ENCODE results near the gene CCDC88C.
"Not testable (repeated sequence)": the region's sequence is repeated elsewhere in the genome, so short reads cannot be mapped to it uniquely, and the experiment has no call there.

The CCDC88C gene

DNA sequence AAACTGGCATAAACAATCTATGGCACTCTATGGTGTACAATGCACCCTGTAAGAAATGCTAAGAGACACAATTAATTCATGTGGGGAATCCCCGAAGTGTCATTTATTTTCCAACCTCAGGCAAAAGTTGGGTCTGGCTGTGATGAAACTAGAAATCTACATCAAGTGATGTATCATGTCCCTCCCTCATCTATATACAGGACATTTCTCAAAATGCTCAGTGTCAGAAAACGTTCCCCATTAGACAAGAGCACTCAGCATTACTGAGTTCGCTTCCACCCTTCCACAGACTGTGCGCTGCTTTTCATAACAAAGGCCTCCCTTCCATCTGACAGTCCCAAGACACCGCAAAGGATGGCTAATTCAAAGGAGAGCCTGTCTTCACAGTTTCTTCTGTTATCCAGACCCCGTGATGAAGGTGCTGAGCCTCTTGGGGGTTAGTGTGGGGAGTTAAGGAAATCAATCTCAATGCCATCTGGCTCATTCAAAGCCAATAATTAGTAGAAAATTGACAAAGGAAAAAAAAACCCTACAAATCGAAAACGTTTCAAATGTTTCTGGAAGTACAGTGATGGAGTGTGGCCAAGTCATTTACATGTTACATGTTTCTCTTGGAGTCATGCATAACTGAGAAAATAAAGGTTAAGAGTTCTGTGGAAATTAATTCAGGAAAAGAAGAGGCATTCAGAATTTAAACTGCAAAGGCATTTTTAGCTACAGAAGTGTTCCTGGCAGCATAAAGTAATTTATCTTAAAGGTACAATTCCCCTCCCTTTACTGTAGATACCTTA, 7.5 kb downstream of the CCDC88C start:
- no peak for TF ChIP-seq POLR2A (IDR thresholded peaks at IDR 0.05; ENCODE audit: low read length)
- no peak for TF ChIP-seq GATA1 (IDR thresholded peaks at IDR 0.05; ENCODE audit: low read depth, low read length)
- no peak for DNase-seq

DNA sequence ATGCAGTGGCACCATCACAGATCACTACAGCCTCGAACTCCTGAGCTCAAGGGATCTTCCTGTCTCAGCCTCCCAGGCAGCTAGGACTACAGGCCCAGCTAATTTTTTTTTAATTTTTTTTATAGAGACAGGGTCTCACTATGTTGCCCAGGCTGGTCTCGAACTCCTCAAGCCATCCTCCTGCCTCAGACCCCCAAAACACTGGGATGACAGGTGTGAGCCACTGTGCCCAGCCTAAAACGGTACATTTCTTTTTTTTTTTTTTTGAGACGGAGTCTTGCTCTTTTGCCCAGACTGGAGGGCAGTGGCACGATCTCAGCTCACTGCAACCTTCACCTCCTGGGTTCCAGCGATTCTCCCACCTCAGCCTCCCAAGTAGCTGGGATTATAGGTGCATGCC, 8.4 kb downstream of the CCDC88C start:
- DNase-seq: not testable (repeated sequence)

DNA sequence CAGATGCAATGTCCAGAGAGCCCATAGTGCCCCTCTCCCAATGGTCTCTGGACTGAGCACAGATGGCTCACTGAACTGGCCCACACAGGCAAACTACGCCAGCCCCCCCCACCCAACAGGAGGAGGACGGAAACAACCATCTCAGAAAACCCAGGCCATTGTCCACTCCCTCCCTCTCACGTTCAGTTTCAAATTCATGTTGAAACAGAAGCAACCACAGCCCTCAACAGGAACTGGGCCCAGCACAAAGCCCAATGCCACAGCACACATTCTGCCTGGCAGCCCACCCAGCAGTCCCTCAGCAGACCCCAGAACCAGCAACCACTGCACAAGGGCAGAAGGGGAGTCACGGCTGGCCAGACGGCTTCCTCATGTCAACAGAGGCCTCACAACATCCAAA, 10.6 kb downstream of the CCDC88C start:
- DNase-seq: no peak
- TF ChIP-seq GATA1 (IDR thresholded peaks at IDR 0.05; ENCODE audit: low read depth, low read length) (no peak), POLR2A (IDR thresholded peaks at IDR 0.05; ENCODE audit: low read length) (no peak)

DNA sequence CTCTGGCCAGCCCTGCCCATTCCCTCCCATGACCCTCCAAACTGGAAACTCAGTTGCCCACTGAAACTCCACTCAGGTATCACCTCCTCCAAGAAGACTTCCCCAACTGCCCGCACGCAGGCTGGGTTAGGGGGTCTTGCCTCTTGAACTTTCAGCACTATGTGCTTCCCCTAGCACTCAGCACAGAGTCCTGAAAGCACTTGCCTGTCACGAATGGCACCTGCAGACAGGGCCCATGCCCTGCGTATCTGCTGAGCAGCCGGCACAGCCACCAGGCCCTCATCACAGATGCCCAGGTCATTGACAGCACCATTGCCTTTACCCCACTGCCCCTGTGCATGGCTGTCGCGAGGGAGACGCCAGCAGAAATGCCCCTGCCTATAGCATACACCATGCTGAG, 11.2 kb downstream of the CCDC88C start:
- TF ChIP-seq POLR2A (IDR thresholded peaks at IDR 0.05; ENCODE audit: low read length): no peak
- TF ChIP-seq GATA1 (IDR thresholded peaks at IDR 0.05; ENCODE audit: low read depth, low read length): no peak
- DNase-seq: no peak

DNA sequence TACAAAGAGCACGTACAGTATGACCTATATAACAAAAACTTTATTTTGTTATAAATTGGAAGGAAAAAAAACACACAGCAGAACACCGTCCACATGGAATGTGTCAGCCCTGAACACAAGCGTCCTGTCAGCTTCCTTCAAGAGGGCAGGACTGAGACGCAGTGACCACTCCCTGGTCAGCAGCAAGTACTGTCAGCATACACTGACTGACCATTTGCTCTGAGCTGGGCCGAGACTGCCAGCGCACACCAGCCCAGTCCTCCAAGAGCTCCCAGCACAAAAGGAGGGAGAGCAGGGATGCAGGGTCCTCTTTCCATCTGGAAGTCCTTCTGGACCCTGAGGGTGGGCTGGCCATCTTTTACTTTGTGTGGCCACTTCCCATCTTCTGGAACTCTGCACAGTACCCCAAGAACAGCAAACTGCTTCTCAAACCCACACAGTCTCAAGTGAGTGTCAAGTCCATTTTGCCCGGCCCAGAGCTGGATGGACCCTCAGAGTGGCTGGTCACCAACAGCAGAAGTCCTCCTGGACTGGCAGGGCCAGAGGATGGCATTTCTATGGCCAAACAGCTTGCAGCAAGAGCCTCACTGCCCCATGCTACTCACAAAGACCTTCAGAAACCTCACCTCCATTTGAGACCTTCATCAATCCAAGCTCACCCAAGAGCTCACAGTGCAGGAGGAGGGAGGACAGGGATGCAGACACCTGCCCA, 11.7 kb downstream of the CCDC88C start:
- TF ChIP-seq GATA1 (IDR thresholded peaks at IDR 0.05; ENCODE audit: low read depth, low read length) (no peak), POLR2A (IDR thresholded peaks at IDR 0.05; ENCODE audit: low read length) (no peak)
- DNase-seq: no peak

DNA sequence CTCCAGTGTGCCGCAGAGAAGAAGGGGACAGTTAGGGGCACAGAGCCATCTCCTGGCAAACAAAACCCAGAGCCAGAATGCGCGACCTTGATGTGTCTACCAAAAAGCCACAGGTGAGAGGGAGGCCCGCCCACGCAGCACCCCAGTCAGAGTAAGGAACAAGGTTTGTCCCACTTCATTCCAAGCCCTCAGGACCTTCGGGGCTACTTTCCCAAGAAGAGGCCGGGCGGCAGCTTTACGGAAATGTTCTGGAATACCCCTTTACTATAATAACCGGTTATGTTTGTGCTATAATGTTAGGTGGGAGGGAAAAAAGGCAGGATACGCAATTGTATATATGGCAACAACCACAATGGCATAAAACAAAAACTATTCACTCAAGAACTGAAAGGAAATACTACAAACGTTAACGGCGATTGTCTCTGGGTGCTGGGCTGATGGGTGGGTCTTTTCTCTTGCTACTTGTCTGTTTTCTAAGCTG, 12.3 kb downstream of the CCDC88C start:
- TF ChIP-seq POLR2A (IDR thresholded peaks at IDR 0.05; ENCODE audit: low read length) (no peak), GATA1 (IDR thresholded peaks at IDR 0.05; ENCODE audit: low read depth, low read length) (no peak)

DNA sequence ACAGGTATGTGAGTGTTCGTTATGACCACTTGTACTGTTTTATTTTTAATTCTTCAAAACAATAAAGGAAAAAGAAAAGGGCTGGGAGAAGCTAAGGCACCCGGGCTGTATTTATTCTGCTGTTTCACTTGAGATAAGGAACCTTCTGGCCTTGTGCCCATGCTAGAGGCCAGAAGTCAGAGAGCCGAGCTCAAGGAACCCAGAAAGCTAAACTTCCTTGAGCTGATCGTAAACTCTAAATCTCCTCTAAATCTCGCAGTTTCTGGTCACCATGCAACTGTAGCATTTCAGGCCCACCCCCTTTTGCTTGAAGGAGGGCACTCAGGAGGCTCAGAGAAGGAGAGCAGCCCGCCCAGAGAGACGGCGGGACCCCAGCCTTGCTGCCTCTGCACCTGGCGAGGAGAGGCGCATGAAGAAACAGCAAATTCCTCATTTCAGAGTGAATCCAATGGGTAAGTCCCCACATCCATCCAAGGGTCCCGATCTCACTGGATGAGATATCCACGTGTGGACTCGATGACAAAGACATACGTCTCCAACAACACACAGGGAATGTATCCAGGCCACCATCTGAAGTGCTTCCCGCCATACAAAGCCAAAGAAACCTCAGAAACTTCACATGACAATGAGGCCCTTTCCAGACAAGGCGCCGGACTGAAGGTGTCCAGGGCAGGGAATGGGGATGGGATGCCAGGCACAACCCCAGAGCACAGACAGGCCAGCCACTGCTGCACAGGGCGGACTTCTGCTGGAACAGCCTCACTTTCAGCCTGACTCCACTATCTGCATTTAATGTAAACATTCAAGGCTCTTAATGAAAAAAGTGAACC, 14.6 kb downstream of the CCDC88C start:
- peak; percentile 92 to 96 for DNase-seq
- TF ChIP-seq POLR2A (IDR thresholded peaks at IDR 0.05; ENCODE audit: low read length) (peak; percentile 47), GATA1 (IDR thresholded peaks at IDR 0.05; ENCODE audit: low read depth, low read length) (no peak)

More for the DNA sequence above, 12.3 kb downstream of the CCDC88C start:
- DNase-seq: no peak

DNA sequence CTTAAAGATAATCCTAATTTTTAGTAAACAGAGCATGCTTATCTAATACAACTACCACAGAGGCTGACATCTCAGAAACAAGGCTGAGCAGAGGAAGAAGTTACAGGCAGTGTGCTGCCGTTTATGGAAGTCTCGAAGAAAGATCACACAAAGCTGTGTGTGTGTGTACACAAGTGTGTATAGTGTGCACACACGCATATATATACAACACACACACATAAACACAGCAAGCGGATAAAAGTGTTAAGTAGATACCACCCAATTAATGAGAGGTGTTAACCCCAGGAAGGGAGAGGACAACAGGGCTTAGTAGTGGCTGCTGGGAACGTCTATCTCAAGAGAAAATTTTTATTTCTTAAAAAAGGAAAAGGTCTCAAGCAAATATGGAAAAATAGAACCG, 15.3 kb downstream of the CCDC88C start:
- peak; percentile 86 to 87 for DNase-seq
- no peak for TF ChIP-seq POLR2A (IDR thresholded peaks at IDR 0.05; ENCODE audit: low read length)
- TF ChIP-seq GATA1 (IDR thresholded peaks at IDR 0.05; ENCODE audit: low read depth, low read length): no peak

DNA sequence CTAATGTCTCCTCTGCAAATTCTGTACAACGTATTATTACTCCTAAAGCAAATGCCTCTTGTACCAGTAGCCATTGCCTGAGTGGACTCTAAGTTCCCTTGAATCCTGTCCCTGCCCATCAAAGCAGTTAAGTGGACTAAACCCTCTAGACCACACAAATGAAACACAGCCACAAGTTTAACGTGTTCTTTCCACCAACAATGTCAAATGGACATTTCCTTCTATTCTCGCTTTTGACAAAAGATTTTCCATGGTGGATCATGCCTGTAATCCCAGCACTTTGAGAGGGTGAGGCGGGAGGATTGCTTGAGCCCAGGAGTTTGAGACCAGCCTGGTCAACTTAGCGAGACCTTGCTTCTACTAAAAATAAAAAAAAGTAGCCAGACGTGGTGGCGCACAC, 15.9 kb downstream of the CCDC88C start:
- TF ChIP-seq GATA1 (IDR thresholded peaks at IDR 0.05; ENCODE audit: low read depth, low read length): no peak
- no peak for TF ChIP-seq POLR2A (IDR thresholded peaks at IDR 0.05; ENCODE audit: low read length)
- no peak for DNase-seq

DNA sequence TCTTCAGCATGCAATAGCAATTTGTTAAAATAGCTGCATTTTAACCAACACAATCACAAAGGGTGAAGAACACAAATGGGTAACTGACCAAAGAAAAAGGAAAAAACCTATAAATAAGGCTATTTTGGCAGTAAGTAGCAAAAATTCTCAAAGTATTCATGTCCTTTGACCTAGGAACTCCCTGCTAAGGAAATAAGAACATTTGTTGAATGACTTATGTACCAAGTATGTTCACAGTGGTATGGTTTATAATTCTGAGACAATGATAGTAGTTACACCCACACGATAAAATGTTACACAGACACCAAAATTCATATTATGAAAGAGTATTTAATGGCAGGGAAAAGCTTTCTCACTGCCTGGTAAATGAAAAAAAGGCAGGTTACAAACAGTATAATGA, 16.9 kb downstream of the CCDC88C start:
- no peak for DNase-seq
- no peak for TF ChIP-seq GATA1 (IDR thresholded peaks at IDR 0.05; ENCODE audit: low read depth, low read length)
- no peak for TF ChIP-seq POLR2A (IDR thresholded peaks at IDR 0.05; ENCODE audit: low read length)

DNA sequence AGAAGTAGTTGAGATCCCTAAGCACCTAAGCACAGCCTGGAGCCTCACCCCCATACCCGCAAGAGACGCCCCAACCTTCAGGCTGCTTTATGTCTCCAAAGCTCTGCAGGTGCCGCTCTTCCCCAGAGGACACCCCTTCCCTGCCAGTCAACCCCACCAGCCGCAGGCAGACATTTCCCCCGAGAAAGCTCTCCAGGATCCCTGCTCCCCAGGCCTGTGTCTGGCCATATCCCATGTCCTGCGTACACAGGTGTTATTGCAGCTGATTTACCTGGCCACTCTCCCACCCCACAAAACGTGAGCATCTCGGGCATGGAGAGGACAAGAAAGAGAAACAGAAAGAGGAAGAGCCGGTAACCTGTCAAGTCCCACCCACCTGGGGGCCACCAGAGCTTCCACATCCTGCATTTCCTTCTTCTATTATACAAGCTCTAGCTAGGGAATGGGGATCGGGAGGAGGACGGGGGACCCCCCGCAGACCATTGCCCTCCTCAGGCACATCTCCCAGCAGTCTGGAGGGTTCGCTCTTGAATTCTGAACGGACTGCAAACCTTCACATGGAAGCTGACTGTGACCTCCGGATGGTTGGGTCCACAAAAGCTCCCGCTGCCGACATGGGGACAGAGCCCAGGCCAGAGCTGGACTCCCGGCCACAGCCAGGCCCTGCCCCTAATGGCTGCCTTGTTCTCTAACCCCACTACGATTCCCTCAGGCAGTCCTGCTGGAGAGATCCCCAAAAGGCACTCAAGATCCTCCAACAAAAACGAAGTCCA, 17.6 kb downstream of the CCDC88C start:
- TF ChIP-seq GATA1 (IDR thresholded peaks at IDR 0.05; ENCODE audit: low read depth, low read length) (no peak), POLR2A (IDR thresholded peaks at IDR 0.05; ENCODE audit: low read length) (no peak)
- DNase-seq: peak; percentile 27 to 34

DNA sequence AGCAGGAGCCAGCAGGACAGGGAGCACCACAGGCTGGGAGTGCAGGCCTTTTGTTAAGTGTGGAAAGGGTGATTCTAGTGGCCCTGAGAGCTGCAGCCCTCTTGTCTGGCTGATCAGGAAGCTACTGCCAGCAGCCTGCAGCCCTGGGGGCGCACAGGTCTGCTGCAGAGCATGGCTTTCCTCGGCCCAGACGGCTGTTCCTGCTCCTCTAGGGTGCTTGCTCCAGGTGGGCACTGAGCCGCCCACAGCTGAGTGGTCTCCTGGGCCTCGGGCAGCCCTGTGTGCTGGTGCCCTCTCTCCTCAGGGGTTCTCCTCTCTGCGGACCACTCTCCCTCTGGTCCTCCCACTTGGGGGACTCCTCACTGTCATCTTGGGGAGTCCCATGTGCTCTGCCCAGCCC, 18.9 kb downstream of the CCDC88C start:
- TF ChIP-seq POLR2A (IDR thresholded peaks at IDR 0.05; ENCODE audit: low read length) (no peak), GATA1 (IDR thresholded peaks at IDR 0.05; ENCODE audit: low read depth, low read length) (no peak)
- DNase-seq: peak; percentile 12 to 33

DNA sequence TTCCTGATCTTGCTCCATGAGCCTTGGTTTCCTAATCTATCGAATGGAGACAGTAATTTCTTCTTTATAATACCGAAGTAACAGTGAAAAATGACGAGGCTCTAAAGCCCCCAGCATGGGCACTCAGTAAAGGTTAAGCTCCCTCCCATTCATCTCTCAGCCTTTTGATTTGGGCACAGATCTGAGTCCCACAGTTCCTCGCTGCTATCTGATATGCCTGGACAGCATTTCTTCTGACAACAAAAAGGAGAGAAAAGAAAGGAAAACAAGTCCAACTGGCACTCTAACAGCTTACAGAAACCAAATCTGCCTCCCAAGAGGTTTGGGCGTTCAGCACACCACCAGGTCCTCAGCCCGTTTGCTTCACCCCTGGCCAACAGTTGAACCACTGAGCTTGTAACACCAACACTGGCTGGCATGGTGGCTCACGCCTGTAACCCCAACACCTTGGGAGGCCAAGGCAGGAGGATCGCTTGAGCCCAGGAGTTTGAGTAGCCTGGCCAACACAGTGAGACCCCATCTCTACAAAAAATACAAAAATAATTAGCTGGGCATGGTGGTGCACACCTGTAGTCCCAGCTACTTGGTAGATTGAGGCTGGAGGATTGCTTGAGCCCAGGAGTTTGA, 19.5 kb downstream of the CCDC88C start:
- TF ChIP-seq GATA1 (IDR thresholded peaks at IDR 0.05; ENCODE audit: low read depth, low read length) (no peak), POLR2A (IDR thresholded peaks at IDR 0.05; ENCODE audit: low read length) (no peak)
- DNase-seq: peak; percentile 27 to 32
